HG03196 (cell line): ENCODE measurements around the gene MLLT3.

Experiments used
- ATAC-seq: cut with Tn5 transposase; IDR thresholded peaks from one replicate; pipeline ENCODE4 v1.9.1; 2021; ENCODE audit not compliant: unreplicated experiment

Gene MLLT3

DNA sequence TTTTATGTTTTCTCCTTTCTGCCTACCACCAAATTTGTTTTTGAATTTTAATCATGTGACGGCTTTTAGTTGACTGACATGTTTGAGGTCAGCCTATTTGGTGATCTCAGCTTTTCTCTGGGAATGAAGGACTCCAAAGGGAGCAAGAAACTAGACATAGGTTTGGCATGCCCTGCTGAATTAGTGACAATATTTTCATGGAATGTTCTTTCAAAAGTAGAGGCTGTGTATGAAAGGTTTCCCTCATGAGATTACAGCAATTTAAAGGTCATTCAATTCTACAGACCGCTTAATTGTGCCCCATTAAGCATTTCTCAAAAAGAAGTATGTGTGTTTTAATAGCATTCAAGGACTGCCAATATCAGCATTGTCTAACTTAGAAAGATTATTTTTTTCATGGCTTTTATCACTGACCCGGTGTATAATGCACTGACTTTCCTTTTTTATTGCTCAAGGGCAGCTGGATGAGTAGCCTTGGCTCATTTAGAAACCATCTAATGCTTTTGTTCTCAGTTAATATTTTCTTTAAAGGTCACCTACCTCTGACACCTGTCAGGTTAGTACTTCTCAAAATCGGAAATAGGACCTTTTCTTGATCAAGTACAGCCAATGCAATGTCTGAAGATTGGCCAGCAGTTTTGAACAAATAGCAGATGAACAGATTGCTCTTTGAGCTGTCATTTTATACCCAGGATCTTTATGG, 8.1 kb upstream of the MLLT3 start:
- ATAC-seq, result no peak

- ATAC-seq, result no peak
Measured at GRCh38 chr9:20625003-20625349, 2.7 kb upstream of the MLLT3 start.

DNA sequence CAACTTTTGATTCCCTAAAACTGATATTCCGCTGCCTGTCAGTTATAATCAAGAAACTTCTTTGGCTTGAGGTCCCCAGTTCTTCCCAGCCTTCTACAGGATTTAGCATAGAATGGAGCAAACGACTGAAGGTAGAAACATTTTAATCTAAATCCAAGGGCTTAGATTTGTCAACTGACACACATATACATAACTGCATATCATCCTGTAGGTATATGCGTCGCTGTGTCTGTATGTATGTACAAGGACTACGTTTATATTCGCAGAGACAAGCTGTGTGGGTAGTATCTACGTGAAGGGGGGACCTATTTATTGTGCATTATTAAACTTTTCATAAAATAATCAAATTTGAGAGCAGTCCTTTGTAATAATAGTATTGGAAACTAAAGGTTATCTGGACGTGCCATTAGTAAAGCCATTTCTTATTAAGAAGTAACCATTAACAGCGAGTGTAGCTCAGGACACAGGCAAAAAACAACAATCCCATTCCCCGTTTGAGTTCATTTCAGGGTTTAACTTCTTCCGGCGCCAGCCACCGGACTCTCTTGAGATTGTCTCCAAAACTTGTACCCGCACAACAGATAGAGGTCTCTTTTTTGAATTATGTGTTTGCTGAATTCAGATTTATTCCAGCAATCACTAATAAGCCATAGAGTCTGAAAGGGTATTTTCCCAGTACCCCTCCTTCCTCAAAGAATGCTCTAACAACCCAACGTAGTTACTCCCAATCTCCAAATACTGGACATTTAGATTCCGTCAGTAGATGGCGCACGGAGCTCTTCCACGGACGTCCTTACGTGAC, 2.1 kb upstream of the MLLT3 start:
- peak; percentile 28 for ATAC-seq

DNA sequence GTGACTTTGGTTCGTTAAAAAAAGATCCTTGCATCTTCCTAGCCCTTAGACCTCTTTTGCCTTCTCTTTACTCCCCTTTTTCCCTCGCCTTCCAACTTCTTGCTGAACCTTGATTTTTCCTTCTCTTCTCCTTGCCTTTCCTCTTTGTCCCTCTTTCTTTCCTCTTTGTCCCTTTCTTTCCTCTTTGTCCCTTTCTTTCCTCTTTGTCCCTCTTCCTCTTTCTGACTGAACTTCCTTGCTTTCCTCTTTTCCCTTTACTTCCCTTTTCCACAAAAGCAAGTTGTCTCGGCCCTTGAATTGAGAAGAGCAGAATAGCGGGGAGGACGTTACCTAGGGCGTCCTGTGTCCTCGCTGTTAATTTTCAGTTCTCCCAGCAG, 1.4 kb upstream of the MLLT3 start:
- no peak for ATAC-seq

- ATAC-seq, result peak; percentile 18
Measured at GRCh38 chr9:20623021-20623747, 885 bp upstream of the MLLT3 start.

DNA sequence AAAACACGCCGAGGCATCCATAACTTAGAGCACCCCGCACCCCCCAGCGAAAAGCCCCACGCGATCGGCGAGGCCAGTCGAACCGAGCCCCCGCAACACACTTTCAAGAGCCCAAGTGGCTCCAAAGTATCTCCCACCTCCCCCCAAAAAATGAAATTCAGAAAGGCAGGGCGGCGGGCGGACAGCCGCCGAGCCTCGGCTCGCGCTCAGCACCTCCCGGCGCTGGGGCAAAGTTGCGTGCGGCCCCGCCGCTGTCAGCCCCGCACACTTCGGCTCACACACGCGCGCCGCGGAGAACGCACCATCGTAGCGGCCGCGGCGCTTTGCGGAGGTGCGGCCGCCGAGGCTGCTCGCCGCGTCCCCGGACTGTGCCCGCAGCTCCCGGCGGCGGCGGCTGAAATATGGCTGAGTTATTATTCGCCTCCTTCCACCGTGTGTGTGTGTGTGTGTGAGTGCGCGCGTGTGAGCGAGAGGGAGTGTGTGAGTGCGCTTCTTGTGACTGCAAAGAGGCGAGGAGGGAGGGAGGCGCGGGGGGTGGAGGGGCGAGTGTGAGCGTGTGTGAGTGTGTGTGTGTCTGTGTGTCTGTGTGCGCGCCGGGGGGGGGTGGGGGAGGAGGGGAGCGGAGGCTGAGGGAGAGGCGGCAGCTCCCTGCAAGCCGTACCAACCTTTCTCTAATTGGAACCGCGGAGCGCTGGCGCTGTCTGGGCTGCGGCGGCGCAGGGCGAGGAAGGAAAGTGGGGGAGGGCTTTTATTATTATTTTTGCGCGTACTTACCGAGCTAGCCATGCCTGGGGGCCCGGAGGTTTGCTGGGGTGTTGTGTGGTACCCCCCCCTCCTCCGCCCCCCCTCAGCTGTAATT, 599 bp downstream of the MLLT3 start:
- ATAC-seq, result no peak

- no peak for ATAC-seq
Measured at GRCh38 chr9:20620650-20621470, 1.4 kb downstream of the MLLT3 start.

- no peak for ATAC-seq
Measured at GRCh38 chr9:20619487-20620200, 2.7 kb downstream of the MLLT3 start.

GRCh38 chr9:20618361-20618802, 3.9 kb downstream of the MLLT3 start:
- ATAC-seq, result no peak

GRCh38 chr9:20616808-20617207, 5.5 kb downstream of the MLLT3 start:
- ATAC-seq, result no peak

DNA sequence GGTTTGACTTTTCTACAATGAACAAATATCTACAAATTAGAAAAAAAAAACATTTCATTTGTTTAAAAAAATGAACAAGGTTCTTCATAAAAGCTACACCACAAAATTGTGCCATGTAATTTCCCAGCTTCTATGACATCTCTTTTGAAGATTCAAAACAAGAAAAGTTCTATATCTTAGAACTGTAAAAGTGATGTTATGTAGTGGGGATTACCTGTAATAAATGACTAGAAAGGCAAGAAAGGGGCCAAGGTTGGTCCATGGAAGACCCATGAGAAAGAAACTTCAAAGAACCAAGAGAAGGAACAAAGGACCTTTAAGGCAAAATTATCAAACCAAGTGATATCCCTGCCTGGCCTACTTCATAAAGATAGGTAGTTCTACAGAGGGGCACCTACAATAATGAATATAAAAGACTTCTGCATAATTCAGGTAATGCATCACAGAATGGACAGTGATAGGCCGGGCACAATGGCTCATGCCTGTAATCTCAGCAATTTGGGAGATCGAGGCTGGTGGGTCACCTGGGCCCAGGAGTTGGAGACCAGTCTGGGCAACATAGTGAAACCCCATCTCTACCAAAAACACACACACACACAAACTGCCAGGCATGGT, 7.6 kb downstream of the MLLT3 start:
- ATAC-seq, result no peak

DNA sequence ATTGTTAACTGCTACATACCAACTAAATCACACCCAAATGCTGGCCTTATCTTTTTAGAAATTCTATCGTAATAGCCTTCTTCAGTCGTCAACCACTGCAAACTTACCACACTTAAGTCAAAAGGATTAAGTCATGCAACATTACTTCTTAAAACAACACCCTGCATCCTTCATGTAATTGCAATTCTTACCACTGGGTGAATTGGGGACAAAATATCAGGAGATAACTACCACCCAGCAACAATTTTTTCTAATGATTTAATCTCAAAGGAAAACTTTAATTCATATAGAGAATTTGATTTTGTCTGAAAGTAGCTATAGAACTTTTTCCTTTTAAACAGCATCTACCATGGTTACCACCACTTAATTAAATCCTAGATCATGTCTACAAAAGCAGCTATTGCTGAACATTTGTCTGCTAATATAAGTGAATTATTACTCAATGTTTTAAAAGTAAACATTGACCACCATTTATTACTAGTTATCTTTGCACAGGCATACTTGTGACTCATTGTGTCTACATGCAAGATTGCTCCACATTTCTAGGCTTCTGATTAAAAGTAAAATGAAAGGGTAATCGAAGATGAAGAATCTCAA, 10.5 kb downstream of the MLLT3 start:
- no peak for ATAC-seq

GRCh38 chr9:20610591-20610990, 11.7 kb downstream of the MLLT3 start:
- no peak for ATAC-seq

- ATAC-seq, result no peak
Measured at GRCh38 chr9:20608582-20608981, 13.7 kb downstream of the MLLT3 start.

GRCh38 chr9:20606652-20607051, 15.6 kb downstream of the MLLT3 start:
- no peak for ATAC-seq

DNA sequence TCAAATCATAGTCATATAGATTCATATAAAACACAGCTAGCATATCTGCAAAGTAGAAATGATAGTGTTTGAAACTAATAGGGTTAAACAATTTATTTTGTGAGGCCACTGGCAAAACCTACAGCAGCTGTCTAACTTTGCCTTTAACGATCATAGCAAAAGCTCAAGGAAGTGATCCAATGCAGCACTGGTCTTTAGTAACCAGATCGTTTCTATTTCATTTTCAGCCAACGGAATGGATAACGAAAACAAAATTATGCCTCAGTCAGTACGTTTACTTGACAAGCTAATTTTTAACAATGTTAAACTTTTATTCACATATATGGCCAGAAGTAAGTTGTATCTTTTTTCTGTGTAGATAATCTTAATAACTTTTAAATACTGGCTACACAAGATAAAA, 17.7 kb downstream of the MLLT3 start:
- ATAC-seq, result peak; percentile 73

- ATAC-seq, result no peak
Measured at GRCh38 chr9:20603524-20604268, 18.6 kb downstream of the MLLT3 start.

- no peak for ATAC-seq
Measured at GRCh38 chr9:20601292-20601691, 21.0 kb downstream of the MLLT3 start.
